Stimulated activated naive CD8-positive, alpha-beta T cell treated with anti-CD3 and anti-CD28 coated beads, Interleukin-15, amount 100 ng/mL, for 72 hours (primary cell): ENCODE results near the gene MISP.
A peak's percentile ranks its signal among the peaks of the same experiment; 100 is the strongest.

Source experiments
- ATAC-seq: fragments of 150-1000 bp; cut with Tn5 transposase; 2 replicates; pipeline ENCODE4 v1.10.0; 2021; ENCODE audit warnings: mild to moderate bottlenecking, moderate library complexity
- DNase-seq, 2 donors: peaks; one replicate each; pipeline ENCODE4 v3.0.0; 2021 to 2022
- H3K27ac Mint-ChIP-seq, 2 donors: one replicate each; pipeline ENCODE4 v1.8.0; 2022; ENCODE audit warnings: mild to moderate bottlenecking in 2 of 2, mixed read lengths in 2 of 2, moderate library complexity in 2 of 2
- H3K27me3 Mint-ChIP-seq: one replicate; pipeline ENCODE4 v1.8.0; 2022; ENCODE audit warnings: mixed read lengths
- H3K4me1 Mint-ChIP-seq: one replicate; pipeline ENCODE4 v1.8.0; 2022; ENCODE audit warnings: mild to moderate bottlenecking, mixed read lengths
- H3K4me3 Mint-ChIP-seq, 2 donors: one replicate each; pipeline ENCODE4 v1.8.0; 2022; ENCODE audit warnings: mild to moderate bottlenecking in 2 of 2, mixed read lengths in 2 of 2, moderate library complexity in 1 of 2
- H3K9me3 Mint-ChIP-seq, 2 donors: one replicate each; pipeline ENCODE4 v1.8.0; 2022; ENCODE audit warnings: mixed read lengths in 2 of 2

MISP gene

GRCh38 chr19:749811-750210 is 1.1 kb upstream of the MISP start:
- DNase-seq (no peak), ATAC-seq (no peak)
- no peak overlapping the region for H3K27ac Mint-ChIP-seq
- H3K9me3 Mint-ChIP-seq = peaks cover 0 to 15% of the 10 kb centered on the region in 2 donors
- no peak overlapping the region for H3K4me3 Mint-ChIP-seq
- no peaks in the 10 kb centered on the region for H3K27me3 Mint-ChIP-seq
- H3K4me1 Mint-ChIP-seq = no peaks in the 10 kb centered on the region

GRCh38 chr19:751501-752341 is 809 bp downstream of the MISP start:
- ATAC-seq = no peak
- Mint-ChIP-seq H3K9me3 (peaks cover 0 to 6% of the 10 kb centered on the region in 2 donors), H3K27me3 (no peaks in the 10 kb centered on the region), H3K4me1 (no peaks in the 10 kb centered on the region), H3K4me3 (no peak overlapping the region), H3K27ac (no peak overlapping the region)
- no peak for DNase-seq

GRCh38 chr19:752652-753517 is 2.0 kb downstream of the MISP start:
- DNase-seq (no peak), ATAC-seq (no peak)
- Mint-ChIP-seq H3K27me3 (no peaks in the 10 kb centered on the region), H3K27ac (no peak overlapping the region), H3K4me1 (no peaks in the 10 kb centered on the region), H3K9me3 (peaks cover 0 to 9% of the 10 kb centered on the region in 2 donors), H3K4me3 (no peak overlapping the region)

GRCh38 chr19:754530-754929 is 3.6 kb downstream of the MISP start:
- ATAC-seq (no peak), DNase-seq (no peak)
- Mint-ChIP-seq H3K27me3 (no peaks in the 10 kb centered on the region), H3K9me3 (peaks cover 0 to 21% of the 10 kb centered on the region in 2 donors), H3K4me1 (no peaks in the 10 kb centered on the region), H3K4me3 (no peak overlapping the region), H3K27ac (no peak overlapping the region)

- peaks cover 0 to 25% of the 10 kb centered on the region in 2 donors for H3K9me3 Mint-ChIP-seq
Measured at GRCh38 chr19:755063-755462, 4.2 kb downstream of the MISP start.

GRCh38 chr19:756236-756635 is 5.3 kb downstream of the MISP start:
- Mint-ChIP-seq H3K27ac (no peak overlapping the region), H3K4me1 (no peaks in the 10 kb centered on the region), H3K4me3 (no peak overlapping the region), H3K27me3 (no peaks in the 10 kb centered on the region), H3K9me3 (peaks cover 0 to 25% of the 10 kb centered on the region in 2 donors)
- DNase-seq (no peak), ATAC-seq (peak; percentile 70)

More at GRCh38 chr19:755063-755462, 4.2 kb downstream of the MISP start:
- Mint-ChIP-seq H3K4me3 (no peak overlapping the region), H3K27me3 (no peaks in the 10 kb centered on the region), H3K4me1 (no peaks in the 10 kb centered on the region), H3K27ac (no peak overlapping the region)
- ATAC-seq (no peak), DNase-seq (no peak)

GRCh38 chr19:756821-757688 is 6.1 kb downstream of the MISP start:
- no peak overlapping the region for H3K4me3 Mint-ChIP-seq
- no peaks in the 10 kb centered on the region for H3K27me3 Mint-ChIP-seq
- H3K27ac Mint-ChIP-seq = no peak overlapping the region
- H3K4me1 Mint-ChIP-seq = no peaks in the 10 kb centered on the region
- peaks cover 0 to 25% of the 10 kb centered on the region in 2 donors for H3K9me3 Mint-ChIP-seq
- ATAC-seq (no peak), DNase-seq (no peak)

- Mint-ChIP-seq H3K4me1 (no peaks in the 10 kb centered on the region), H3K27me3 (no peaks in the 10 kb centered on the region), H3K27ac (no peak overlapping the region), H3K9me3 (peaks cover 0 to 25% of the 10 kb centered on the region in 2 donors), H3K4me3 (no peak overlapping the region)
- no peak for ATAC-seq
- DNase-seq = no peak
Measured at GRCh38 chr19:757811-758668, 7.1 kb downstream of the MISP start.

- no peak for DNase-seq
- Mint-ChIP-seq H3K4me1 (no peaks in the 10 kb centered on the region), H3K27me3 (peaks cover 7% of the 10 kb centered on the region), H3K4me3 (no peak overlapping the region), H3K9me3 (peaks cover 0 to 13% of the 10 kb centered on the region in 2 donors), H3K27ac (no peak overlapping the region)
- no peak for ATAC-seq
Measured at GRCh38 chr19:763181-763580, 12.3 kb downstream of the MISP start.

- Mint-ChIP-seq H3K27ac (no peak overlapping the region), H3K4me1 (no peaks in the 10 kb centered on the region), H3K4me3 (no peak overlapping the region), H3K9me3 (peaks cover 0 to 8% of the 10 kb centered on the region in 2 donors), H3K27me3 (peaks cover 7% of the 10 kb centered on the region)
- no peak for ATAC-seq
- DNase-seq = no peak
Measured at GRCh38 chr19:763869-764268, 13.0 kb downstream of the MISP start.

- no peaks in the 10 kb centered on the region for H3K4me1 Mint-ChIP-seq
- H3K4me3 Mint-ChIP-seq = no peak overlapping the region
- ATAC-seq = no peak
- DNase-seq = no peak
- H3K27me3 Mint-ChIP-seq = peaks cover 7% of the 10 kb centered on the region
- H3K27ac Mint-ChIP-seq = no peak overlapping the region
- peaks cover 0 to 7% of the 10 kb centered on the region in 2 donors for H3K9me3 Mint-ChIP-seq
Measured at GRCh38 chr19:764301-764700, 13.4 kb downstream of the MISP start.

- no peak for DNase-seq
- Mint-ChIP-seq H3K4me1 (peaks cover 2% of the 10 kb centered on the region), H3K27ac (no peak overlapping the region), H3K9me3 (no peaks in the 10 kb centered on the region), H3K27me3 (peaks cover 7% of the 10 kb centered on the region), H3K4me3 (no peak overlapping the region)
- no peak for ATAC-seq
Measured at GRCh38 chr19:765179-765738, 14.3 kb downstream of the MISP start.

- Mint-ChIP-seq H3K4me1 (peaks cover 5% of the 10 kb centered on the region), H3K27me3 (peaks cover 15% of the 10 kb centered on the region), H3K27ac (no peak overlapping the region), H3K4me3 (no peak overlapping the region), H3K9me3 (no peaks in the 10 kb centered on the region)
- DNase-seq = no peak
- ATAC-seq = no peak
Measured at GRCh38 chr19:768424-768823, 17.5 kb downstream of the MISP start.

GRCh38 chr19:769616-770015 is 18.7 kb downstream of the MISP start:
- peaks cover 15% of the 10 kb centered on the region for H3K27me3 Mint-ChIP-seq
- ATAC-seq = no peak
- peaks cover 5% of the 10 kb centered on the region for H3K4me1 Mint-ChIP-seq
- DNase-seq = no peak
- H3K4me3 Mint-ChIP-seq = peak overlapping the region in 1 of 2 donors; percentile 31
- no peaks in the 10 kb centered on the region for H3K9me3 Mint-ChIP-seq
- H3K27ac Mint-ChIP-seq = no peak overlapping the region
